IPS DF 6.9 (cell line): Measurements from ENCODE around the gene ABT1.

Experiments used
- DNase-seq: peaks from one replicate; pipeline ENCODE4 v3.0.0-alpha.2; 2013; ENCODE audit warnings: low read depth, low spot score
- H3K27ac ChIP-seq: one replicate; pipeline ENCODE4 v1.5.1; 2013; ENCODE audit warnings: low read length, control low read depth
- H3K27me3 ChIP-seq: 2 replicates; pipeline ENCODE4 v1.6.1; 2013; ENCODE audit warnings: mild to moderate bottlenecking, low read length; ENCODE audit not compliant: control insufficient read depth, insufficient read depth
- H3K36me3 ChIP-seq: 2 replicates; pipeline ENCODE4 v1.6.1; 2013; ENCODE audit warnings: low read length; ENCODE audit not compliant: control insufficient read depth, insufficient read depth
- H3K4me1 ChIP-seq: 2 replicates; pipeline ENCODE4 v1.6.1; 2013; ENCODE audit warnings: low read length; ENCODE audit not compliant: control insufficient read depth, insufficient read depth
- H3K4me3 ChIP-seq: 2 replicates; pipeline ENCODE4 v1.5.1; 2013; ENCODE audit warnings: mild to moderate bottlenecking, low read length
- H3K9me3 ChIP-seq: 2 replicates; pipeline ENCODE4 v1.6.1; 2013; ENCODE audit warnings: low read length, inconsistent platforms; ENCODE audit not compliant: control insufficient read depth, insufficient read depth
- WGBS: extraction: QIAGEN DNeasy Blood & Tissue Kit; methylation state at CpG from one replicate; pipeline ENCODE4 v1.1.7; 2013; ENCODE audit warnings: mixed read lengths, missing lambda C conversion rate; ENCODE audit not compliant: insufficient read length, insufficient coverage; 5-methylcytosine and 5-hydroxymethylcytosine counted together

The ABT1 gene

GRCh38 chr6:26555505-26556262 lies 41.1 kb upstream of the ABT1 start:
- DNase-seq: no peak
- H3K36me3 ChIP-seq: no peaks in the 10 kb centered on the region
- H3K27me3 ChIP-seq: no peaks in the 10 kb centered on the region
- H3K9me3 ChIP-seq: no peaks in the 10 kb centered on the region
- H3K4me3 ChIP-seq: peak overlapping the region; percentile 57; the same call in 1 of the 2 replicates
- no CpG with 5 or more reads among the region's 19 CpGs for WGBS
- no peaks in the 10 kb centered on the region for H3K4me1 ChIP-seq
- no peak overlapping the region for H3K27ac ChIP-seq

- H3K4me1 ChIP-seq: no peaks in the 10 kb centered on the region
- no CpG with 5 or more reads among the region's 16 CpGs for WGBS
- no peaks in the 10 kb centered on the region for H3K27me3 ChIP-seq
- peak overlapping the region; percentile 57; the same call in 1 of the 2 replicates for H3K4me3 ChIP-seq
- 0 out of 2 replicates have a peak, but pooled peaks cover under 1% of the 10 kb centered on the region for H3K9me3 ChIP-seq
- H3K27ac ChIP-seq: no peak overlapping the region
- no peaks in the 10 kb centered on the region for H3K36me3 ChIP-seq
- DNase-seq: no peak
Measured at GRCh38 chr6:26556263-26557070, 40.3 kb upstream of the ABT1 start.

- no peak overlapping the region for H3K27ac ChIP-seq
- no CpG with 5 or more reads among the region's 17 CpGs for WGBS
- no peak for DNase-seq
Measured at GRCh38 chr6:26561533-26562466, 35.0 kb upstream of the ABT1 start.

GRCh38 chr6:26563488-26563887 lies 33.3 kb upstream of the ABT1 start:
- DNase-seq: no peak
- Histone ChIP-seq H3K27me3 (no peaks in the 10 kb centered on the region), H3K4me1 (no peaks in the 10 kb centered on the region), H3K36me3 (no peaks in the 10 kb centered on the region), H3K27ac (no peak overlapping the region), H3K4me3 (no peak overlapping the region), H3K9me3 (peaks cover 3% of the 10 kb centered on the region; the same call in 1 of the 2 replicates)
- no CpG with 5 or more reads among the region's 6 CpGs for WGBS

More at GRCh38 chr6:26561533-26562466, 35.0 kb upstream of the ABT1 start:
- no peaks in the 10 kb centered on the region for H3K36me3 ChIP-seq
- no peaks in the 10 kb centered on the region for H3K27me3 ChIP-seq
- no peaks in the 10 kb centered on the region for H3K4me1 ChIP-seq
- peaks cover 3% of the 10 kb centered on the region; the same call in 1 of the 2 replicates for H3K9me3 ChIP-seq
- no peak overlapping the region for H3K4me3 ChIP-seq

- no CpG with 5 or more reads among the region's 34 CpGs for WGBS
Measured at GRCh38 chr6:26568601-26569432, 27.9 kb upstream of the ABT1 start.

GRCh38 chr6:26569433-26569764 lies 27.4 kb upstream of the ABT1 start:
- no peaks in the 10 kb centered on the region for H3K36me3 ChIP-seq
- no peaks in the 10 kb centered on the region for H3K4me1 ChIP-seq
- no peak for DNase-seq
- H3K27me3 ChIP-seq: no peaks in the 10 kb centered on the region
- H3K27ac ChIP-seq: no peak overlapping the region
- no CpG with 5 or more reads among the region's 2 CpGs for WGBS
- H3K9me3 ChIP-seq: no peaks in the 10 kb centered on the region
- peak overlapping the region; percentile 91; the same call in 1 of the 2 replicates for H3K4me3 ChIP-seq

More at GRCh38 chr6:26568601-26569432, 27.9 kb upstream of the ABT1 start:
- Histone ChIP-seq H3K27ac (no peak overlapping the region), H3K9me3 (no peaks in the 10 kb centered on the region), H3K4me3 (peak overlapping the region; percentile 91; the same call in 1 of the 2 replicates), H3K27me3 (no peaks in the 10 kb centered on the region), H3K4me1 (no peaks in the 10 kb centered on the region), H3K36me3 (no peaks in the 10 kb centered on the region)
- no peak for DNase-seq

GRCh38 chr6:26570027-26570809 lies 26.5 kb upstream of the ABT1 start:
- no peaks in the 10 kb centered on the region for H3K36me3 ChIP-seq
- WGBS: 100% methylated on average over 1 of the region's 21 CpGs
- H3K27ac ChIP-seq: no peak overlapping the region
- no peaks in the 10 kb centered on the region for H3K4me1 ChIP-seq
- no peaks in the 10 kb centered on the region for H3K9me3 ChIP-seq
- DNase-seq: no peak
- H3K4me3 ChIP-seq: no peak overlapping the region
- no peaks in the 10 kb centered on the region for H3K27me3 ChIP-seq

- Histone ChIP-seq H3K27ac (no peak overlapping the region), H3K4me3 (peak overlapping the region; percentile 91), H3K27me3 (no peaks in the 10 kb centered on the region), H3K9me3 (no peaks in the 10 kb centered on the region; the same call in 1 of the 2 replicates), H3K36me3 (no peaks in the 10 kb centered on the region), H3K4me1 (no peaks in the 10 kb centered on the region; the same call in 1 of the 2 replicates)
- DNase-seq: no peak
- WGBS: no CpG with 5 or more reads among the region's 24 CpGs
Measured at GRCh38 chr6:26571592-26572296, 25.0 kb upstream of the ABT1 start.
